HCT116 (cell line): ENCODE data around the gene IDUA. TPM values are rescaled to one million over a fixed set of nuclear protein-coding genes. Genes with fewer than 3 reads are reported as not detected.

Experiments
- ATAC-seq: fragments of 200-7000 bp; cut with Tn5 transposase; 2 replicates; pipeline ENCODE4 v1.9.1; 2020; ENCODE audit warnings: mild to moderate bottlenecking, moderate library complexity
- BruUV-seq: library from RNA; stranded (reverse); fragments of 400-500 nt; replicated peaks from 2 replicates; lab custom pipeline; 2021; lab: Mats Ljungman, UMichigan
- CTCF ChIA-PET: fragments of 300-600 bp; sonication (Branson Sonifier 250); formaldehyde crosslinking; loops from one replicate; lab custom pipeline; 2021; ENCODE audit warnings: antibody characterized with exemption; lab: Charles Lee
- POLR2A ChIA-PET: fragments of 300-600, 350-600 bp; sonication (Branson Sonifier 250); formaldehyde crosslinking; loops from one replicate; lab custom pipeline; 2021; ENCODE audit warnings: antibody characterized with exemption; lab: Charles Lee
- RAD21 ChIA-PET, 2 experiments: fragments of 300-600 bp; sonication (Branson Sonifier 250); formaldehyde crosslinking; loops; one replicate each; lab custom pipeline; 2023; ENCODE audit warnings: low total read pairs in 2 of 2; ENCODE audit not compliant: uncharacterized antibody in 2 of 2, unreplicated experiment in 2 of 2, low non-redundant PET in 1 of 2; lab: Charles Lee
- DNase-seq: peaks from one replicate; pipeline ENCODE4 v3.0.0-alpha.2; 2010; ENCODE audit warnings: low read depth, low spot score
- H2AFZ ChIP-seq: fragments of 200-600 bp; shearing (Covaris generic), sonication (generic); 2 replicates; pipeline ENCODE4 v1.6.1; 2017; ENCODE audit warnings: low read depth, mixed run types, mixed read lengths, antibody characterized with exemption, low read length; ENCODE audit not compliant: poor library complexity, severe bottlenecking
- H3K27ac ChIP-seq: 2 replicates; pipeline ENCODE4 v1.5.1; 2012; ENCODE audit warnings: low read depth, low read length
- H3K27me3 ChIP-seq: fragments of 200-600 bp; sonication (generic); 2 replicates; pipeline ENCODE4 v1.6.1; 2016; ENCODE audit warnings: mixed run types, low read length, mixed read lengths; ENCODE audit not compliant: insufficient read depth
- H3K36me3 ChIP-seq, 2 experiments: fragments of 200-500 bp in 1 of 2; fragments of 200-600 bp in 1 of 2; sonication (Bioruptor generic) in 1 of 2; sonication (generic) in 1 of 2; 2 replicates each; pipeline versions ENCODE4 v1.5.1 to v1.6.1; 2014 to 2016; ENCODE audit warnings: low read length in 2 of 2, inconsistent platforms in 1 of 2, mixed read lengths in 1 of 2, mixed run types in 1 of 2; ENCODE audit not compliant: insufficient read depth in 2 of 2, control insufficient read depth in 1 of 2
- H3K4me1 ChIP-seq, 2 experiments: fragments of 200-600 bp in 1 of 2; sonication (generic) in 1 of 2; 2 replicates each; pipeline versions ENCODE4 v1.5.1 to v1.6.1; 2012 to 2017; ENCODE audit warnings: low read length in 2 of 2, inconsistent platforms in 1 of 2, mild to moderate bottlenecking in 1 of 2, mixed read lengths in 1 of 2, mixed run types in 1 of 2, moderate library complexity in 1 of 2; ENCODE audit not compliant: insufficient read depth in 2 of 2, control insufficient read depth in 1 of 2
- H3K4me2 ChIP-seq: fragments of 200-600 bp; sonication (generic); 2 replicates; pipeline ENCODE4 v1.6.1; 2017; ENCODE audit warnings: mixed run types, low read length, mixed read lengths
- H3K4me3 ChIP-seq, 2 experiments: fragments of 200-600 bp in 1 of 2; sonication (generic) in 1 of 2; replicated peaks in 1 of 2; 2 replicates each; pipeline ENCODE4 v1.5.1; 2011 to 2016; ENCODE audit warnings: low read length in 2 of 2, control low read depth in 1 of 2, low read depth in 1 of 2, mild to moderate bottlenecking in 1 of 2, mixed read lengths in 1 of 2, mixed run types in 1 of 2
- H3K79me2 ChIP-seq: fragments of 200-600 bp; sonication (generic); 2 replicates; pipeline ENCODE4 v1.6.1; 2017; ENCODE audit warnings: mild to moderate bottlenecking, mixed run types, low read length, moderate library complexity, mixed read lengths; ENCODE audit not compliant: insufficient read depth
- H3K9ac ChIP-seq: fragments of 200-600 bp; sonication (generic); 2 replicates; pipeline ENCODE4 v1.6.1; 2016; ENCODE audit warnings: low read length, mixed read lengths
- H3K9me2 ChIP-seq: fragments of 200-600 bp; sonication (generic), shearing (Covaris generic); 2 replicates; pipeline ENCODE4 v1.6.1; 2017; ENCODE audit warnings: mixed run types, mild to moderate bottlenecking, moderate library complexity; ENCODE audit not compliant: insufficient read depth
- H3K9me3 ChIP-seq, 2 experiments: fragments of 200-500 bp in 1 of 2; fragments of 200-600 bp in 1 of 2; sonication (Bioruptor generic) in 1 of 2; sonication (generic) in 1 of 2; 2 replicates each; pipeline ENCODE4 v1.6.1; 2014 to 2017; ENCODE audit warnings: low read length in 2 of 2, mixed read lengths in 2 of 2, inconsistent platforms in 1 of 2, low read depth in 1 of 2, mild to moderate bottlenecking in 1 of 2, mixed run types in 1 of 2, moderate library complexity in 1 of 2; ENCODE audit not compliant: control insufficient read depth in 1 of 2, insufficient read depth in 1 of 2
- H4K20me1 ChIP-seq: fragments of 200-600 bp; sonication (generic), shearing (Covaris generic); 2 replicates; pipeline ENCODE4 v1.6.1; 2017; ENCODE audit warnings: mixed run types, mild to moderate bottlenecking, moderate library complexity; ENCODE audit not compliant: insufficient read depth
- EZH2 ChIP-seq: fragments of 200-600 bp; sonication (generic); IDR thresholded peaks from 2 replicates; pipeline ENCODE4 v1.6.1; 2017; ENCODE audit warnings: antibody characterized with exemption, mixed run types
- EZH2phosphoT487 ChIP-seq: fragments of 200-600 bp; IDR thresholded peaks from 2 replicates; pipeline ENCODE4 v1.6.1; 2018; ENCODE audit warnings: antibody characterized with exemption, borderline replicate concordance
- JUND ChIP-seq: IDR thresholded peaks from 2 replicates; pipeline ENCODE4 v1.6.1; 2012
- POLR2AphosphoS5 ChIP-seq: IDR thresholded peaks from 2 replicates; pipeline ENCODE4 v1.6.1; 2011; ENCODE audit warnings: mild to moderate bottlenecking, low read depth, low read length, moderate library complexity
- RAD21 ChIP-seq: IDR thresholded peaks from 2 replicates; pipeline ENCODE4 v1.6.1; 2012; ENCODE audit warnings: low read depth, mild to moderate bottlenecking
- REST ChIP-seq: IDR thresholded peaks from 2 replicates; pipeline ENCODE4 v1.6.1; 2012; ENCODE audit warnings: low read depth
- ZBTB33 ChIP-seq: IDR thresholded peaks from 2 replicates; pipeline ENCODE4 v1.6.1; 2011; ENCODE audit warnings: mild to moderate bottlenecking, low read length, moderate library complexity; ENCODE audit not compliant: insufficient replicate concordance; ENCODE audit errors: extremely low read depth
- intact Hi-C: fragments of 100-400 bp; cut with micrococcal nuclease; formaldehyde crosslinking; loops from 2 replicates; pipeline ENCODE4 v1.10.0; 2022
- total RNA-seq: library from RNA; stranded (reverse); gene quantifications from one replicate; pipeline ENCODE4 v1.2.1, GENCODE V29; 2021; ENCODE audit not compliant: unreplicated experiment

IDUA gene
- total RNA-seq, 1 experiment from 2014 or later, result 28.2 TPM

GRCh38 chr4:984336-985054, 2.3 kb upstream of the IDUA start:
- Histone ChIP-seq H3K4me2 (peak overlapping the region; percentile 96), H3K9me2 (no peaks in the 10 kb centered on the region), H3K79me2 (no peaks in the 10 kb centered on the region), H3K4me1 (peaks cover 10 to 37% of the 10 kb centered on the region in 2 experiments), H3K9ac (peak overlapping the region; percentile 60), H3K4me3 (peak overlapping the region; percentile 43 to 67), H3K36me3 (no peaks in the 10 kb centered on the region), H2AFZ (peak overlapping the region; percentile 30), H4K20me1 (no peaks in the 10 kb centered on the region), H3K27ac (peak overlapping the region; percentile 41), H3K27me3 (no peaks in the 10 kb centered on the region), H3K9me3 (no peaks in the 10 kb centered on the region)
- ChIA-PET POLR2A (interaction anchor here (0.9 kb wide), 1 partner anchor 52 kb away, joined by 4 read pairs; the partner anchor contains the start of genes GAK and TMEM175), RAD21 (interaction anchor here in 1 of 2 experiments (0.5 kb wide), 1 partner anchor 28 kb away, joined by 4 read pairs; no protein-coding TSS in a partner anchor), CTCF (interaction anchor here (1.0 kb wide), 1 partner anchor 242 kb away, joined by 4 read pairs; no protein-coding TSS in a partner anchor)
- TF ChIP-seq EZH2, result no peak
- TF ChIP-seq EZH2phosphoT487, result no peak
- TF ChIP-seq JUND, result no peak
- no peak for TF ChIP-seq REST
- no peak for TF ChIP-seq RAD21
- no peak for TF ChIP-seq POLR2AphosphoS5
- TF ChIP-seq ZBTB33, result no peak
- peak; percentile 8 for ATAC-seq
- DNase-seq, result no peak
- intact Hi-C loops, result loop anchor here (1.0 to 10.0 kb wide), 3 partner anchors 52 to 380 kb away; partner anchors contain the start of genes GAK and TMEM175
- BruUV-seq, result no TSS peak
